ENCODE results near the gene ARHGEF2.

GRCh38 chr1:156001662-156002171, 23.4 kb upstream of the ARHGEF2 start:
- TF ChIP-seq POLR2A (IDR thresholded peaks at IDR 0.05; ENCODE audit: low read length) (no peak), GATA1 (IDR thresholded peaks at IDR 0.05; ENCODE audit: low read depth, low read length) (no peak)
